ENCODE measurements around the gene TFB1M. TPM values are rescaled to one million over a fixed set of nuclear protein-coding genes. Genes with fewer than 3 reads are reported as not detected.
A peak's percentile ranks its signal among the peaks of the same experiment; 100 is the strongest.

TFB1M gene
- total RNA-seq, 1 donor from 2014 or later = 7.6 TPM

DNA sequence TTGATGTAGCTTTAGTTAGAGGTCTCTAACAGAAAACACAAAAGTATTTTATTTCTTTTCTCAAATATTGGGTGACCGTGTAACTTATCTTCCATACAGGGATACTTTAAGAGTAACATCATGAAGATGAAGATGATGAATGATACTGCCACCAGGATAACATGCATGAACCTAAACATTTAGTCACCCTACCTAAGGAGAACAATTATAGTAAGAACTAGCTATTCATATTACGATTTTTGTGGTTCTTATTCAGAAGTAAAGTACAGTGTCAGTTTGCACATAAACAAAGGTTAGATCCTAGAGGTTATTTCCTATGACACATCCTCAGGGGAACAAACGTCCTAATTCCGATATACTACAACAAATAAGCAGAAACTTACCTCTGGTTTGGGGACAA is 29.5 kb downstream of the TFB1M start:
- Histone ChIP-seq H3K36me3 (peaks cover 0 to 16% of the 10 kb centered on the region in 2 donors), H3K27ac (no peak overlapping the region), H3K27me3 (no peaks in the 10 kb centered on the region), H3K9me3 (no peaks in the 10 kb centered on the region), H3K4me3 (no peak overlapping the region), H3K4me1 (no peaks in the 10 kb centered on the region)
- intact Hi-C loops (cut with DNase I) = no loop called here
- TF ChIP-seq POLR2AphosphoS5 (IDR thresholded peaks at IDR 0.05; ENCODE audit: insufficient read depth in 1 of 2, low read depth in 1 of 2) = no peak
- TF ChIP-seq, protein P1, sequence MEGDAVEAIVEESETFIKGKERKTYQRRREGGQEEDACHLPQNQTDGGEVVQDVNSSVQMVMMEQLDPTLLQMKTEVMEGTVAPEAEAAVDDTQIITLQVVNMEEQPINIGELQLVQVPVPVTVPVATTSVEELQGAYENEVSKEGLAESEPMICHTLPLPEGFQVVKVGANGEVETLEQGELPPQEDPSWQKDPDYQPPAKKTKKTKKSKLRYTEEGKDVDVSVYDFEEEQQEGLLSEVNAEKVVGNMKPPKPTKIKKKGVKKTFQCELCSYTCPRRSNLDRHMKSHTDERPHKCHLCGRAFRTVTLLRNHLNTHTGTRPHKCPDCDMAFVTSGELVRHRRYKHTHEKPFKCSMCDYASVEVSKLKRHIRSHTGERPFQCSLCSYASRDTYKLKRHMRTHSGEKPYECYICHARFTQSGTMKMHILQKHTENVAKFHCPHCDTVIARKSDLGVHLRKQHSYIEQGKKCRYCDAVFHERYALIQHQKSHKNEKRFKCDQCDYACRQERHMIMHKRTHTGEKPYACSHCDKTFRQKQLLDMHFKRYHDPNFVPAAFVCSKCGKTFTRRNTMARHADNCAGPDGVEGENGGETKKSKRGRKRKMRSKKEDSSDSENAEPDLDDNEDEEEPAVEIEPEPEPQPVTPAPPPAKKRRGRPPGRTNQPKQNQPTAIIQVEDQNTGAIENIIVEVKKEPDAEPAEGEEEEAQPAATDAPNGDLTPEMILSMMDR (IDR thresholded peaks at IDR 0.05) = no peak
- TF ChIP-seq POLR2A (IDR thresholded peaks at IDR 0.05) = no peak
- DNase-seq (ENCODE audit: extremely low spot score in 2 of 2) = no peak

DNA sequence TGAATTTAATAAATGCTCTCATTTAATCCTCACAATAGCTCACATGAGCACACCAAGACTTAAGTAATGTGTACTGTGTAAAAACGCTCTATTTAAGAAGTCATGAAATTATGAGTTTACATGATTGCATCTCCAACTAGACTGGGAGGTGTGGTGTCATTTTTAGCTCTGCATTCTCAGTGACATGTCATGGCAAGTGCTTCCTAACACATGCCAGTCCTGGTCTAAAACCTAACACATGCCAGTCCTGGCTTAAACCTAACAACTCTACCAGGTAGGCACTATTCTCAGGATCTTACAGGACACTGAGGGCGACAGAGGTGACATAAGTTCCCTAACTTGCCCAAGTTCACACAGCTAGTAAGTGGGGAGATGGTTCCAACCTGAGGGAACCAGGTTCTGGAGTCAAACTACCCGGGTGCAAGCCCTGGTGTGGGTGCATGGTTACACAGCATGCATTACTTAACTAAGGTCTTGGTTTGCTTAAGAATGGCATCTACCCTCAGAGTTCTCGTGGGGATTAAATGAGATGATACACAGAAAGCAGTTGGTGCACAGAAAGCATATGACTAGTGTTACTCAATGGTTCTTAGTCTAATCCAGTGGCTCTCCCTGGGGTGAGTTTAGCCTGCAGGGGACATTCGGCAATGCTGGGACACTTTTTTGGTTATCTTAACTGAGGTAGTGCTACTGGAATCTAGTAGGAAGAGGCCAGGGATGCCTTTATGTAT is 35.8 kb downstream of the TFB1M start:
- H3K27ac ChIP-seq = no peak overlapping the region

DNA sequence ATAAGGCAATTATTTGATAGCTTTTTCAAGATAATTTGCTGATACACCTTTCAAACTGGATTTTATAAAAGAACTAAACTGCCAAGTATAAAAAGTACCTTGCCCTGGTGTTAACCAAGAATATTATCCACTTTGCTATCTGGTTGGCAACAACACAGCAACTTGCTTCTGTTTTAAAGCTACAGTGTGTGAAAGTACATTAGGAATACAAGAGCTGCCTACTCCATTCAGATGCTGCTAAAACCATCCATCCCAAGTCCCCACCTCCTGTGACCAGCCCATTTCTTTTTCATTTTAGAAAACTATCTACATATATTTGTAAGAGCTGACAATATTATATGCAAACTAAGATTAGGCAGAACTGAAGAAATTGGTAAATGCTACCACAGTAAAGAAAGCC is 37.6 kb downstream of the TFB1M start:
- TF ChIP-seq POLR2A (IDR thresholded peaks at IDR 0.05) = no peak
- no peak for TF ChIP-seq POLR2AphosphoS5 (IDR thresholded peaks at IDR 0.05; ENCODE audit: insufficient read depth in 1 of 2, low read depth in 1 of 2)
- TF ChIP-seq, protein P1 (IDR thresholded peaks at IDR 0.05) = no peak
- Histone ChIP-seq H3K4me1 (peaks cover 27% of the 10 kb centered on the region), H3K27me3 (no peaks in the 10 kb centered on the region), H3K36me3 (no peaks in the 10 kb centered on the region), H3K27ac (no peak overlapping the region), H3K9me3 (no peaks in the 10 kb centered on the region), H3K4me3 (no peak overlapping the region)
- intact Hi-C loops (cut with DNase I) = no loop called here
- DNase-seq (ENCODE audit: extremely low spot score in 2 of 2) = no peak

More for the DNA sequence above, 35.8 kb downstream of the TFB1M start:
- intact Hi-C loops (cut with DNase I) = no loop called here
- no peaks in the 10 kb centered on the region for H3K9me3 ChIP-seq
- H3K4me1 ChIP-seq = peaks cover 9% of the 10 kb centered on the region
- H3K27me3 ChIP-seq = no peaks in the 10 kb centered on the region
- peaks cover 0 to 6% of the 10 kb centered on the region in 2 donors for H3K36me3 ChIP-seq
- H3K4me3 ChIP-seq = no peak overlapping the region
- no peak for DNase-seq (ENCODE audit: extremely low spot score in 2 of 2)
- TF ChIP-seq POLR2AphosphoS5 (IDR thresholded peaks at IDR 0.05; ENCODE audit: insufficient read depth in 1 of 2, low read depth in 1 of 2) = peak in 1 of 2 donors; percentile 11
- TF ChIP-seq, protein P1 (IDR thresholded peaks at IDR 0.05) = no peak

DNA sequence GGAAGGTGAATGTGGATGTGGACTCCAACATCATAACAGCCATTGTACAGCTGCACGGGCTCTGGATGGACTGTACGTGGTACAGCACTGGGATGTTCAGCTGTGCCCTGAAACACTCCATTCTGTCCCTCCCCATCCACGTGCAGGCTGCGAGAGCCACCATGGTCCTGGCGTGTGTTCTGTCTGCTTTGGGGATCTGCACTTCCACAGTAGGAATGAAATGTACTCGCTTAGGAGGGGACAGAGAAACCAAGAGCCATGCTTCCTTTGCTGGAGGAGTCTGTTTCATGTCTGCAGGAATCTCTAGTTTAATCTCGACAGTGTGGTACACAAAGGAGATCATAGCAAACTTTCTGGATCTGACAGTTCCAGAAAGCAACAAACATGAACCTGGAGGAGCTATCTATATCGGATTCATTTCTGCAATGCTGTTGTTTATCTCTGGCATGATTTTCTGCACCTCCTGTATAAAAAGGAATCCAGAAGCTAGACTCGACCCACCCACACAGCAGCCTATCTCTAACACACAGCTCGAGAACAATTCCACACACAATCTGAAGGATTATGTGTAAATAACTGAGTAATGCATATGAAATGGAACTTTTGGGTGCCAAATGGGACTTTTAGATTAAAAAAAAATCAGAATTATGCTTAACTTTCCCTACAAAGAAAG is 38.3 kb downstream of the TFB1M start:
- Histone ChIP-seq H3K9me3 (no peaks in the 10 kb centered on the region), H3K27me3 (no peaks in the 10 kb centered on the region), H3K4me1 (peaks cover 28% of the 10 kb centered on the region), H3K27ac (peak overlapping the region; percentile 0), H3K4me3 (no peak overlapping the region), H3K36me3 (no peaks in the 10 kb centered on the region)
- DNase-seq (ENCODE audit: extremely low spot score in 2 of 2) = no peak
- intact Hi-C loops (cut with DNase I) = no loop called here
- TF ChIP-seq, protein P1 (IDR thresholded peaks at IDR 0.05) = no peak
- TF ChIP-seq POLR2A (IDR thresholded peaks at IDR 0.05) = no peak

DNA sequence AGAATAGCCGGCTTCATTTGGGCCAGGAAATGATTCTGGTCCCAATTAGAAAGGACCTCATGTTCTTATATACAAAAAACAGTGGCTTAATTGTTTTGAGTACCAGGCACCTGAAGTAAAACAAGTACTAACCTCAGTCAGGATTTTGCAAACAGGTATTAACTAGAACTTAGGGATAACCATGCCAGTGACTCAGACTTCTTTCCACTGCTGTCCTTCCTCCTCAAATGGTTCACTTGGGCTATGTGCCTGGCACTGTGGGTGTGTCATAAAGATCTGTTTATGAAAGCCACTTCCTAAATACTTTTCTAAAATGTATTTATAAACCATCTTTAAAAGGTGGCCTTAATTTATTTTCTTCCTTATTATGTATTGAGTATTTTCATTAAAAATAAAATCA is 39.8 kb downstream of the TFB1M start:
- no peaks in the 10 kb centered on the region for H3K9me3 ChIP-seq
- peaks cover 28% of the 10 kb centered on the region for H3K4me1 ChIP-seq
- no peak overlapping the region for H3K4me3 ChIP-seq
- DNase-seq (ENCODE audit: extremely low spot score in 2 of 2) = no peak
- no peak overlapping the region for H3K27ac ChIP-seq
- no peaks in the 10 kb centered on the region for H3K36me3 ChIP-seq
- TF ChIP-seq POLR2AphosphoS5 (IDR thresholded peaks at IDR 0.05; ENCODE audit: insufficient read depth in 1 of 2, low read depth in 1 of 2) = peak in 1 of 2 donors; percentile 82
- TF ChIP-seq, protein P1 (IDR thresholded peaks at IDR 0.05) = no peak
- H3K27me3 ChIP-seq = no peaks in the 10 kb centered on the region
- intact Hi-C loops (cut with DNase I) = no loop called here

All from vagina (tissue), 2 donors.